Thoracic aorta (tissue), 2 donors: ENCODE results near the gene MXD4. TPM values are rescaled to one million over a fixed set of nuclear protein-coding genes. Genes with fewer than 3 reads are reported as not detected.

Experiments
- ATAC-seq: fragments of 150-250 bp; one replicate; pipeline ENCODE4 v1.8.0; 2017; ENCODE audit warnings: low read depth; ENCODE audit not compliant: insufficient number of reproducible peaks, low FRiP score
- DNase-seq: peaks from one replicate; pipeline ENCODE4 v3.0.0-alpha.2; 2020; ENCODE audit warnings: low spot score
- H3K27ac ChIP-seq, 2 donors: fragments of 200-600 bp; sonication (generic); 1 replicate in 1 of 2; 2 replicates in 1 of 2; pipeline ENCODE4 v1.5.1; 2016; ENCODE audit warnings: mild to moderate bottlenecking in 2 of 2, moderate library complexity in 2 of 2
- H3K27me3 ChIP-seq: fragments of 200-600 bp; sonication (generic); replicated peaks from 2 replicates; pipeline ENCODE4 v1.6.0; 2016; ENCODE audit warnings: mild to moderate bottlenecking; ENCODE audit not compliant: insufficient read depth
- H3K36me3 ChIP-seq: fragments of 200-600 bp; sonication (generic); one replicate; pipeline ENCODE4 v1.5.1; 2016
- H3K4me1 ChIP-seq, 2 donors: fragments of 200-600 bp; sonication (generic); 1 replicate in 1 of 2; 2 replicates in 1 of 2; pipeline versions ENCODE4 v1.5.1 to v1.6.0; 2016; ENCODE audit warnings: low read depth in 2 of 2, mild to moderate bottlenecking in 1 of 2; ENCODE audit not compliant: control insufficient read depth in 1 of 2
- H3K4me3 ChIP-seq: fragments of 200-600 bp; sonication (generic); 2 replicates; pipeline ENCODE4 v1.5.1; 2016; ENCODE audit warnings: mild to moderate bottlenecking
- H3K9me3 ChIP-seq: fragments of 200-600 bp; sonication (generic); 2 replicates; pipeline ENCODE4 v1.5.1; 2016
- CTCF ChIP-seq: fragments of 200-600 bp; sonication (generic); IDR thresholded peaks from one replicate; pipeline ENCODE4 v1.5.1; 2019; ENCODE audit warnings: antibody characterized with exemption
- total RNA-seq, 2 donors: library from RNA; depleted of rRNA; stranded (reverse); fragments of >200 nt; gene quantifications; one replicate each; pipeline versions ENCODE4 v1.1.0 to v1.2.3, GENCODE V29; 2016

Gene MXD4
- total RNA-seq, 2 donors from 2014 or later: 93.1 to 105 TPM

DNA sequence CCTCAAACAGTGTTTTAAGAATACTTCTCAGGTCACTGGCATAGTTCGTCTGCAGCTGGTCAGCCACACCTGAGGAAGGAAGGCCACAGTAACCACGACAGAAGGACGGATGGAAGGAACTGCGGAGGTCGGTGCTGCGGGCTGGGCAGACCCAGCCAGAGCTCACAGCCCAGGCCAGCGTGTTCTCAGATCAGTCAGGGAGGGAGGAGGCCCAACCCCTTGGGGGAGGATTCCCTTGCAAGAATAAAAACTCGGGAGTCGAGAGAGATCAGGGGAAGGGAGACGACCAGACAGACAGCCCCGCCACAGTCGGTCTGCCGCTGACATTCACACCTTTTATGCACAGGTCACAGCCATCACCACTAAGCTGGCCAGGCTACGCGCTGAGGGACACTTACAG is 11.3 kb upstream of the MXD4 start:
- Histone ChIP-seq H3K27ac (no peak overlapping the region), H3K4me1 (no peaks in the 10 kb centered on the region), H3K36me3 (no peaks in the 10 kb centered on the region), H3K4me3 (no peak overlapping the region), H3K27me3 (no peaks in the 10 kb centered on the region), H3K9me3 (no peaks in the 10 kb centered on the region)
- DNase-seq (no peak), ATAC-seq (no peak)
- TF ChIP-seq CTCF: no peak

- Histone ChIP-seq H3K27me3 (no peaks in the 10 kb centered on the region), H3K4me1 (no peaks in the 10 kb centered on the region), H3K4me3 (no peak overlapping the region), H3K36me3 (no peaks in the 10 kb centered on the region), H3K27ac (no peak overlapping the region), H3K9me3 (no peaks in the 10 kb centered on the region)
- TF ChIP-seq CTCF: no peak
- ATAC-seq (no peak), DNase-seq (no peak)
These were observed 10.9 kb upstream of the MXD4 start for GRCh38 chr4:2272828-2273120.

DNA sequence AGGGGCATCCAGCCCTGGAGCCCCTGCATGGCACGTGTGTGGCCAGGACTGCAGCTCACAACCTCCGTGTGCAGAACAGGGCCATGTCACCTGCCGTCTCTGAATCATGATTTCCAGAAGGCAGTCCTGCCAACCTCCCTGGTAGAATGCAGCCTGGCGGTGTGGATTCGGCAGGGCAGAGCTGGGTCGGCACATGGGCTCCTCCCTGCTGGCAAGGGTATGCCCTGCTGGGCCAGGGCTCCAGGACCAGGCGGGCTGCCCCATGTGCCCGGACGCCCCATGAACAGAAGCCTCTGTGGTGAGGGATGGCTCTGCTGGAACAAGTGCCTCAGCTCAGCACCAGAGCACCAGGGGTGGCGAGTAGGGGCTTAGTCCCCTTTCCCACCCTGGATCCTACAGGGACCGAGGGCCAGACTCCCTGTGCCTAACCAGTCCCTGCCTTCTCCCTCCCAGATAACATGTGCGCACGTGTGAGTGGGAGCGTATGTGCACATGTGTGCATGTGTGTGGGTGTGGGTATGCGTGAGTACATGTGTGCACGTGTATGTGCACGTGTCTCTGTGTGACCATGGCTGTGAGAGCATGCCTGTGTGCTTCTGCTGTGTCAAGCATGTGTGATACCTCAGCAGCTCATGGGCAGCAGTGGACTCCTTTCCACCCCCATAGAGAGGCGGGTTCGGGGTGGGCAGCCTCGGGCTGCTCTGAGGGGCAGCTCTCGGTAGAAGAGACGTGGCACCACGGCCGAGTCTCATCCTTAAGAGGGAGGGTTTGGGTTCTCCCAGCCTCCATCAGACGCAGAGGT is 10.3 kb upstream of the MXD4 start:
- Histone ChIP-seq H3K27ac (no peak overlapping the region), H3K27me3 (no peaks in the 10 kb centered on the region), H3K4me1 (no peaks in the 10 kb centered on the region), H3K36me3 (no peaks in the 10 kb centered on the region), H3K4me3 (no peak overlapping the region), H3K9me3 (no peaks in the 10 kb centered on the region)
- ATAC-seq: no peak
- no peak for TF ChIP-seq CTCF
- no peak for DNase-seq

DNA sequence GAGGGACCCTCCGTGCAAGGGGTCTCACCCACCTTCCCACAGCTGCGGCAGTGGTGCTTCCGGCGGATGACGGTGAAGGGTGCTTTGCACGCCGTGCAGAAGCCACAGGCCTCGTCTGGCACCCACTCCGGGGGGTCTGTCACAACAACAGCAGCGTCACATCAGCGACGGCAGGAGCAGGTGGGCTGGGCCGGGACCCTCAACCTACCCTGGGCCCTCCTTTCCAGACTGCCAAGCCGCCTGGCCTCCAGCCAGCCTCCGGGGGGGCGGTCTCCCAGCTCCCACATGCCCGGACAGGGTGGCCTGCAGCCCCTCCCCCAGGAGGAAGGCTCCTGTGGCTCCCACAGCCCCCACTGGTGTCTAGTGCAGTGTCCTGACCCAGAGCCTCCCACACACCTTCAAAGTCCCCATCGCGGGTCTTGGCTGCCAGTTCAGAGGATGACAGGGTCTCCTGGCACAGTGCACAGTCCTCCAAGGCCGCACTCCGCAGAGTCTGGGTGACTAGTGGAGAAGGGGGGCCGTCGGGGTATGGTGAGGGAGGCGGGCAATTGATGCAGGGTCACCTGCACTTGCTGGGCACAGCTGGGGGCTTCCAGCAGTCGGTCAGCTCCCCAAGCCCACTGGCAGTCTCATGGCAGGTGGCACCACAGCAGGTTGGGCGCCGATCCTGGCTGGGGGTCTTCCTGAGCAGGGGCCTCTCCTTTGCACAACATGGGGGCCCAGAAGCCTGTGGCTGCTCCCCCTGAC is 9.5 kb upstream of the MXD4 start:
- Histone ChIP-seq H3K27ac (no peak overlapping the region), H3K27me3 (no peaks in the 10 kb centered on the region), H3K4me1 (peaks cover 0 to 4% of the 10 kb centered on the region in 2 donors), H3K9me3 (no peaks in the 10 kb centered on the region), H3K36me3 (no peaks in the 10 kb centered on the region), H3K4me3 (no peak overlapping the region)
- TF ChIP-seq CTCF: no peak
- ATAC-seq (no peak), DNase-seq (no peak)

GRCh38 chr4:2270341-2271165 is 8.6 kb upstream of the MXD4 start:
- Histone ChIP-seq H3K4me3 (no peak overlapping the region), H3K9me3 (no peaks in the 10 kb centered on the region), H3K27me3 (no peaks in the 10 kb centered on the region), H3K36me3 (no peaks in the 10 kb centered on the region), H3K4me1 (peaks cover 0 to 13% of the 10 kb centered on the region in 2 donors), H3K27ac (no peak overlapping the region)
- TF ChIP-seq CTCF: no peak
- DNase-seq (no peak), ATAC-seq (no peak)
